Panc1 (cell line): ENCODE measurements around the gene CHST11.

Experiments used
- CTCF ChIP-seq: fragments of 450-650 bp; IDR thresholded peaks from 2 replicates; pipeline ENCODE4 v1.5.1; 2017; ENCODE audit warnings: mild to moderate bottlenecking
- POLR2AphosphoS5 ChIP-seq: IDR thresholded peaks from 2 replicates; pipeline ENCODE4 v1.6.1; 2012; ENCODE audit warnings: mild to moderate bottlenecking, low read depth, low read length, moderate library complexity
- REST ChIP-seq, 2 experiments: IDR thresholded peaks; 2 replicates each; pipeline ENCODE4 v1.6.1; 2011 to 2012; ENCODE audit warnings: low read depth in 2 of 2, control low read depth in 1 of 2, low read length in 1 of 2, mild to moderate bottlenecking in 1 of 2, moderate library complexity in 1 of 2; ENCODE audit not compliant: insufficient read depth in 1 of 2
- TCF7L2 ChIP-seq: IDR thresholded peaks from 2 replicates; pipeline ENCODE4 v1.6.1; 2011; ENCODE audit warnings: mild to moderate bottlenecking, low read depth, low read length, inconsistent platforms

- TF ChIP-seq CTCF = no peak
- no peak for TF ChIP-seq POLR2AphosphoS5
- no peak for TF ChIP-seq TCF7L2
- no peak for TF ChIP-seq REST (IDR thresholded peaks at IDR 0.05; ENCODE audit: insufficient read depth in 1 of 2, low read depth in 2 of 2, low read length in 1 of 2)
Measured at GRCh38 chr12:104486363-104486750, 29.6 kb downstream of the CHST11 start.
